Activated CD8-positive, alpha-beta memory T cell treated with anti-CD3 and anti-CD28 coated beads, Interleukin-2, amount 10 ng/mL, durations not matched to agents 7 days and 5 days (primary cell): ENCODE results near the gene AKT3. TPM values are rescaled to one million over a fixed set of nuclear protein-coding genes. Genes with fewer than 3 reads are reported as not detected.
"Not testable (repeated sequence)": the region's sequence is repeated elsewhere in the genome, so short reads cannot be mapped to it uniquely, and the experiment has no call there.

Source experiments
- ATAC-seq: fragments of 150-1000 bp; cut with Tn5 transposase; one replicate; pipeline ENCODE4 v1.10.0; 2021; ENCODE audit warnings: moderate library complexity
- CTCF ChIA-PET: fragments of 350-600 bp; sonication (Branson Sonifier 250); formaldehyde crosslinking; loops from one replicate; lab custom pipeline; 2021; ENCODE audit warnings: antibody characterized with exemption; lab: Charles Lee
- DNase-seq: peaks from one replicate; pipeline ENCODE4 v3.0.0-alpha.2; 2020
- H3K27ac Mint-ChIP-seq: one replicate; pipeline ENCODE4 v1.8.0; 2021; ENCODE audit warnings: mild to moderate bottlenecking, mixed read lengths
- H3K27me3 Mint-ChIP-seq: one replicate; pipeline ENCODE4 v1.8.0; 2021; ENCODE audit warnings: mixed read lengths
- H3K36me3 Mint-ChIP-seq: one replicate; pipeline ENCODE4 v1.8.0; 2021; ENCODE audit warnings: mild to moderate bottlenecking, mixed read lengths
- H3K4me1 Mint-ChIP-seq: one replicate; pipeline ENCODE4 v1.8.0; 2021; ENCODE audit warnings: mixed read lengths
- H3K4me3 Mint-ChIP-seq: one replicate; pipeline ENCODE4 v1.8.0; 2021; ENCODE audit warnings: mild to moderate bottlenecking, moderate library complexity, mixed read lengths
- H3K9me3 Mint-ChIP-seq: one replicate; pipeline ENCODE4 v1.8.0; 2022; ENCODE audit warnings: low read depth, mixed read lengths
- total RNA-seq, 2 experiments: library from RNA; stranded (reverse); gene quantifications; one replicate each; pipeline ENCODE4 v1.2.3, GENCODE V29; 2021

Gene AKT3
- total RNA-seq, 2 experiments from 2014 or later: 40.8 to 42.6 TPM

DNA sequence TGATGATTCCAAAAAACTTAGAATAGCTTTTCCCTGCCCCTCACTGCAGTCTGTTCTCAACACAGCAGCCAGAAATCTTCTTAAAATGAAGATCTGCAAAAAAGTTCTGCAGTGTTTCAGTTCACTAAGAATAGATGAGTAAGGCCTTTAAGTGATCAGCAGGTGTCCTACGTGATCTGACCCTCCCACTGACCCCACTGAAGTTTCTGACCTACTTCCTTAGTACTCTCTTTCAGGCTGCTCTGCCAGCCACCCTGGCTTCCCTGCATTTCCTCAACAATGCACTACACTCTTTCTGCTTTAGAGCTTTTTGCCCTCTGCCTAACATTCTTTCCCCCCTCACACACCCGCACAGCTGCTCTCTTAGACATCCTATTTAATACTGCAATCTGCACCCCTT lies 182.5 kb downstream of the AKT3 start:
- no peak overlapping the region for H3K27ac Mint-ChIP-seq
- H3K27me3 Mint-ChIP-seq: no peaks in the 10 kb centered on the region
- ATAC-seq (no peak), DNase-seq (no peak)
- CTCF ChIA-PET: no interaction called here
- H3K4me1 Mint-ChIP-seq: peaks cover 2% of the 10 kb centered on the region
- no peak overlapping the region for H3K4me3 Mint-ChIP-seq
- H3K36me3 Mint-ChIP-seq: peaks cover 35% of the 10 kb centered on the region
- peaks cover 4% of the 10 kb centered on the region for H3K9me3 Mint-ChIP-seq

DNA sequence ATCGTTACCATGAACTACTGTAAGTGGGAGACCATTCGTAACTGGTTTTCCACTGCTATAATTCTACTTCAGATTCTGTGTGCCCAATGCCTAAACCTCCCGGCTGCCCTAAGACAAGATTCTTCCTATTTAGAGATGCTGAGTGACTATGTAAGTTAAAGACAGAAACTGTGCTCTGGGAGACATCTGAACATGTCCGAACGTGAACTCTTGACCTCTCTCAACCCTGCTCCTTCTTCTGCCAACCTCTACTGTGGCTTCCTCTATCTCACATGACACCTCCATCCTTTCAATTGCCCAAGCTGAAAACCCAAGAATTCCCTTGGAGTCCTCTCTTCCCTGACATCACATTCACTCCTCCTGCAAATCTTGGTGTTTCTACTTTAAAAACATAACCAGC lies 182.9 kb downstream of the AKT3 start:
- ATAC-seq (no peak), DNase-seq (no peak)
- CTCF ChIA-PET: no interaction called here
- no peak overlapping the region for H3K4me3 Mint-ChIP-seq
- H3K27ac Mint-ChIP-seq: no peak overlapping the region
- H3K4me1 Mint-ChIP-seq: peaks cover 2% of the 10 kb centered on the region
- peaks cover 33% of the 10 kb centered on the region for H3K36me3 Mint-ChIP-seq
- H3K27me3 Mint-ChIP-seq: no peaks in the 10 kb centered on the region
- H3K9me3 Mint-ChIP-seq: peaks cover 4% of the 10 kb centered on the region

DNA sequence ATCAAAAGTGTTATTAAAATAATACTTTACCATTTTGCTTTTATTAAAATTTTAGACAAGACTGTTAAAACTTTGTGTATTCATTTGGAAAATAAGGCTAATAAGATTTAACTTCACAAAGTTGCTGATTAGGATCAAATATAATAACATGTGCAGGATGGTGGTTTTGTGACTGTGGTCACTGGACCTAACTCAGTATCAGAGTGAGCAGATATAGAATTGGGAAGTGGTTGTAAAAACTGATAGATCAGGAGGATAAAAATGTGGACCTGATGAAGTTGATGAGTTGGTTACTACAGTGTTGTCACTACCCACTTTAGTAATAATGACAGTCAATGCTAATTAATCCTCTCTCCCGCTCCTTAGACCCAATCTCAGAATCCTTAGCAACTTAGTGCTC lies 186.4 kb downstream of the AKT3 start:
- no peak overlapping the region for H3K4me3 Mint-ChIP-seq
- CTCF ChIA-PET: no interaction called here

DNA sequence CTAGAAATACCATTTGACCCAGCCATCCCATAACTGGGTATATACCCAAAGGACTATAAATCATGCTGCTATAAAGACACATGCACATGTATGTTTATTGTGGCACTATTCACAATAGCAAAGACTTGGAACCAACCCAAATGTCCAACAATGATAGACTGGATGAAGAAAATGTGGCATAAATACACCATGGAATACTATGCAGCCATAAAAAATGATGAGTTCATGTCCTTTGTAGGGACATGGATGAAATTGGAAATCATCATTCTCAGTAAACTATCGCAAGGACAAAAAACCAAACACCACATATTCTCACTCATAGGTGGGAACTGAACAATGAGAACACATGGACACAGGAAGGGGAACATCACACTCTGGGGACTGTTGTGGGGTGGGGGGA lies 187.9 kb downstream of the AKT3 start:
- DNase-seq, H3K27ac Mint-ChIP-seq, H3K27me3 Mint-ChIP-seq, H3K4me1 Mint-ChIP-seq, H3K4me3 Mint-ChIP-seq, H3K9me3 Mint-ChIP-seq, ATAC-seq, CTCF ChIA-PET: not testable (repeated sequence)
- peaks cover 31% of the 10 kb centered on the region for H3K36me3 Mint-ChIP-seq

More for the DNA sequence above, 186.4 kb downstream of the AKT3 start:
- H3K27ac Mint-ChIP-seq: no peak overlapping the region
- no peak for ATAC-seq
- DNase-seq: no peak
- H3K27me3 Mint-ChIP-seq: no peaks in the 10 kb centered on the region
- peaks cover 33% of the 10 kb centered on the region for H3K36me3 Mint-ChIP-seq
- peaks cover 2% of the 10 kb centered on the region for H3K4me1 Mint-ChIP-seq
- H3K9me3 Mint-ChIP-seq: no peaks in the 10 kb centered on the region

DNA sequence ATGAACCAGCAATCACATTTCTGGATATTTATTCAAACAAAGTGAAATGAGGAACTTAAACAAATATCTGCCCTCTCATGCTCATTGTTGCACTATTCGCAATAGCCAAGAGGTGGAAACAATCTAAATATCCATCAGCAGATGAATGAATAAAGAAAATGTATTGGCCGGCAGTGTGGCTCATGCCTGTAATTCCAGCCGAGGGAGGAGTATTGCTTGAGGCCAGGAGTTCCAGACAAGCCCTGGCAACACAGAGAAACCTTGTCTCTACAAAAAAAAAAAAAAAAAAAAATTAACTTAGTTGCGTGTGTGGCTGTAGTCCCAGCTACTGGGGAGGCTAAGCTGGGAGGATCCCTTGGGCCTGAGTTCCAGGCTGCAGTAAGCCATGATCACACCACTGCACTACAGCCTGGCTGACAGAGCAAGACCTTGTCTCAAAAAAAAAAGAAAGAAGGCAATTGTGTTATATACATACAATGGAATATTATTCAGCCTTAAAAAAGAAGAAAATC lies 191.4 kb downstream of the AKT3 start:
- DNase-seq (no peak), ATAC-seq (no peak)
- H3K4me1 Mint-ChIP-seq: no peaks in the 10 kb centered on the region
- no peak overlapping the region for H3K4me3 Mint-ChIP-seq
- no peaks in the 10 kb centered on the region for H3K27me3 Mint-ChIP-seq
- CTCF ChIA-PET: no interaction called here
- no peak overlapping the region for H3K27ac Mint-ChIP-seq
- H3K9me3 Mint-ChIP-seq: peaks cover 3% of the 10 kb centered on the region
- peaks cover 30% of the 10 kb centered on the region for H3K36me3 Mint-ChIP-seq

DNA sequence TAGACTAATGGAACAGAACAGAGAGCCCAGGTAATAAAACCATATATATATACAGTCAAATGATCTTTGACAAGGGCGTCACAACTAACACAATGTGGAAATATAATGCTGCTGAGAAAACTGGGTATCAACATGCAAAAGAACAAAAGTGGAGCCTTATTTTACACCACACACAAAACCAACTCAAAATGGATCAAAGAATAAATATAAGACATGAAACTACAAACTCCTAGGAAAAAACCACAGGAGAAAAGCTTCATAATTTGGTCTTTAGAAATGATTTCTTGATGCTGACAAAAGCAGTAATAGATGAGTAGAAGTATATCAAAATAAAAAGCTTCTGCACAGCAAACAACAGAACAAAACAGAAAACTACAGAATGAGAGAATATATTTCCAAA lies 192.2 kb downstream of the AKT3 start:
- Mint-ChIP-seq H3K4me1 (no peaks in the 10 kb centered on the region), H3K9me3 (peaks cover 3% of the 10 kb centered on the region), H3K4me3 (no peak overlapping the region), H3K36me3 (peaks cover 28% of the 10 kb centered on the region), H3K27me3 (no peaks in the 10 kb centered on the region), H3K27ac (no peak overlapping the region)
- DNase-seq: no peak
- CTCF ChIA-PET: no interaction called here
- no peak for ATAC-seq

DNA sequence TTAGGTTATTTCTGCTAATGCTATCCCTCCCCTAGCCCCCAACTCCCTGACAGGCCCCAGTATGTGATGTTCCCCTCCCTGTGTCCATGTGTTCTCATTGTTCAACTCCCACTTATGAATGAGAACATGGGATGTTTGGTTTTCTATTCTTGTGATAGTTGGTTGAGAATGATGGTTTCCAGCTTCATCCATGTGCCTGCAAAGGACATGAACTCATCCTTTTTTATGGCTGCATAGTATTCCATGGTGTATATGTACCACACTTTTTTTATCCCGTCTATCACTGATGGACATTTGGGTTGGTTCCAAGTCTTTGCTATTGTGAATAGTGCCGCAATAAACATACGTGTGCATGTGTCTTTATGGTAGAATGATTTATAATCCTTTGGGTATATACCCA lies 200.5 kb downstream of the AKT3 start:
- DNase-seq, ATAC-seq, H3K9me3 Mint-ChIP-seq, H3K4me1 Mint-ChIP-seq, H3K27ac Mint-ChIP-seq, CTCF ChIA-PET, H3K27me3 Mint-ChIP-seq, H3K4me3 Mint-ChIP-seq: not testable (repeated sequence)
- peaks cover 34% of the 10 kb centered on the region for H3K36me3 Mint-ChIP-seq

DNA sequence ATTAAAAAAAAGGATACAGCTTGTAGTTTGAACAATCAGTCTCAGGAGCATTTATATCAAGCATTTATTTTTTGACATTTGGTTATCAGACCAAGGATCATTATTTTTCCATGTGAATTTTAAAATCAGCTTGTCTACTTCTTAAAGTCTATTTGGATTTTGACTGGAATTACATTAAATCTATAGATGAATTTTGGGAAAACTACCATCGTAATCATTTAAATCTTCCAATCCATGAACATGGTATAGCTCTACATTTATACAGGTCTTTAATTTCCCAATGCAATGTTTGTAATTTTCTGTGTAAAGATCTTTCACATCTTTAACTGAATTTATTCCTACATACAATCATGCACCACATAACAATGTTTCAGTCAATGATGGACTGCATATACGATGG lies 203.2 kb downstream of the AKT3 start:
- CTCF ChIA-PET: no interaction called here

DNA sequence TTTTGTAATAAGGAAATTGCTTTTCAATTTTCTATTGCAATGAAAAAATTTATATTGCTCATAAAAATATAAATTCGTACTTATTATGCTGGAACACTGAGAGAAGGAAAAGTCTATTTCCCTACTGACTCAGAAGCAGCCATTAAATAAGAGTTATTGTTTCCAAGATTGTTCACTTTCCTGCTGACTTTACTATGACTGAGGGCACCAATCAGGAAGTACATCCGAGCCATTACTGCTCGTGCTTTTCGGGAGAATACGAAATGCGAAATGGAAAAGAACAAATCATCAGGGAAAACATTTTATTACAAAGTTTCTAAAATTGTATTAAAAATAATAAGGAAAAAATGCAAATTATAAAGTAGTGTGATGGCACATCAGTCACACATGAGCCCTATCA lies 204.8 kb downstream of the AKT3 start:
- no peak overlapping the region for H3K4me3 Mint-ChIP-seq
- CTCF ChIA-PET: interaction anchor here (0.9 kb wide), 1 partner anchor 13 kb away, joined by 3 read pairs; no protein-coding TSS in a partner anchor
- no peaks in the 10 kb centered on the region for H3K27me3 Mint-ChIP-seq
- no peak for ATAC-seq
- no peaks in the 10 kb centered on the region for H3K4me1 Mint-ChIP-seq
- DNase-seq: no peak
- H3K27ac Mint-ChIP-seq: no peak overlapping the region
- peaks cover 20% of the 10 kb centered on the region for H3K36me3 Mint-ChIP-seq
- H3K9me3 Mint-ChIP-seq: no peaks in the 10 kb centered on the region

More for the DNA sequence above, 203.2 kb downstream of the AKT3 start:
- no peak overlapping the region for H3K27ac Mint-ChIP-seq
- H3K4me1 Mint-ChIP-seq: no peaks in the 10 kb centered on the region
- ATAC-seq: no peak
- no peak overlapping the region for H3K4me3 Mint-ChIP-seq
- no peaks in the 10 kb centered on the region for H3K9me3 Mint-ChIP-seq
- peaks cover 26% of the 10 kb centered on the region for H3K36me3 Mint-ChIP-seq
- no peak for DNase-seq
- H3K27me3 Mint-ChIP-seq: no peaks in the 10 kb centered on the region

DNA sequence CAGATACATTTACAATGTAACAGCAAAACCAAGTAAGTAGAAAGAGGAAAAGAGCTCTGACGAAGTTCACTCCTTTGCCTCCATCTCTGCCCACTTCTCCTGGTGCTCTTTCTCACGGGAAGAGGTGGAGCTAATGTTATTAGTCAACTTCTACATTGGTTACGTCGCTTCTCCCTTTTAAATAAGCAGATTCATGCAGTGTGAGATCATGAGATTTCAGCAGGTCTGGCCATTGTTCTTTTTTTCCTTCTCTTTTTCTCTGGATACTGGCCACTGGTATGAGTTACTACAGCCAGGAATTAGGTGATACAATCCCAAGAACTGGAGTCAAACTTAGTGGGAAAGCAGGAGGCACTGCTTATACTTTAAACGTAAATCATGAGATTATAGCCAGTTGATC lies 207.1 kb downstream of the AKT3 start:
- ATAC-seq (no peak), DNase-seq (no peak)
- H3K36me3 Mint-ChIP-seq: peaks cover 28% of the 10 kb centered on the region
- no peak overlapping the region for H3K27ac Mint-ChIP-seq
- CTCF ChIA-PET: no interaction called here
- H3K27me3 Mint-ChIP-seq: no peaks in the 10 kb centered on the region
- H3K9me3 Mint-ChIP-seq: peaks cover 3% of the 10 kb centered on the region
- no peak overlapping the region for H3K4me3 Mint-ChIP-seq
- peaks cover 5% of the 10 kb centered on the region for H3K4me1 Mint-ChIP-seq

DNA sequence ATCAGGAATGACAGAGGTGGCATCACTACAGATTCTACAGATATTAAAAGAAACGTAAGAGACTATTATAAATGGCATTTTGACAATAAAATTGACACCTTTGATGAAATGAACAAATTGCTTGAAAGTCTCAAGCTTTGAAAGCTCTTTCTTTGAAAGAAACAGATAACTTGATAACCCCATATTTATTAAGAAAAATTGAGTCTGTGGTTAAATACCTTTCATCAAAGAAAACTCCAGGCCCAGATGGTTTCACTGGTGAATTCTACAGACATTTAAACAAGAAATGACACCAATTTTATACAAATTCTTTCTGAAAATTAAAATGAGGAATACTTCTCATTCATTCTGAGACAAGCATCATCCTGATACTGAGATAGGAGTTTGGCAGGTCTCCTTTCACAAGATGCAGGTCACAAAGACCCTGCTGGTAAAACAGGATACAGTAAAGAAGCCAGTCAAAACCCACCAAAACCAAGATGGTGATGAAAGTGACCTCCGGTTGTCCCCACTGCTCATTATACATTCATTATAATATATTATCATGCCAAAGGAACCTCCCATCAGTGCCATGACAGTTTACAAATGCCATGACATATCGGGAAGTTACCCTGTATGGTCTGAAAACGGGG lies 210.9 kb downstream of the AKT3 start:
- CTCF ChIA-PET: no interaction called here
- DNase-seq (no peak), ATAC-seq (no peak)
- Mint-ChIP-seq H3K27me3 (no peaks in the 10 kb centered on the region), H3K4me1 (peaks cover 6% of the 10 kb centered on the region), H3K4me3 (no peak overlapping the region), H3K27ac (no peak overlapping the region), H3K9me3 (peaks cover 3% of the 10 kb centered on the region), H3K36me3 (peaks cover 27% of the 10 kb centered on the region)

DNA sequence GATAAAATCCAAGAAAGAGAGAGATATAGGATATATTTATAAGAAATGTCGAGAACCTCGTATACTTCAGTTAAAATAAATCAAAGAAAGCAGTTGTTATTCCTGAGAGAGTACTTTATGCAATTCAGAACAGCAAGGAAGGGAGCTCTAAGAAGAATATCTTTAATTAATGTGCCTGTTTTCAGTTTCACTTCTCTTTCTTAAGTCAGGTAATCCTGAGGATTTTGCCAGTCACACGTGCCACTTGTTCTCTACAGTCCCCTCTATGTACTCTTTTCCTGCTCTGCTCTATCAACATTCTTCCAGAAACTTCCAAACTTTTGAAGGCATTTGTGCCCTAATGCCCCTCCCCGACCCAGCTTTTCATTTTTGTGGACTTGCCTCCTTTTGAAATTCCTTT lies 211.9 kb downstream of the AKT3 start:
- no peaks in the 10 kb centered on the region for H3K27me3 Mint-ChIP-seq
- DNase-seq: no peak
- ATAC-seq: no peak
- no peak overlapping the region for H3K4me3 Mint-ChIP-seq
- H3K4me1 Mint-ChIP-seq: peaks cover 6% of the 10 kb centered on the region
- H3K9me3 Mint-ChIP-seq: peaks cover 3% of the 10 kb centered on the region
- CTCF ChIA-PET: no interaction called here
- H3K36me3 Mint-ChIP-seq: peaks cover 29% of the 10 kb centered on the region
- H3K27ac Mint-ChIP-seq: peak overlapping the region; percentile 68

DNA sequence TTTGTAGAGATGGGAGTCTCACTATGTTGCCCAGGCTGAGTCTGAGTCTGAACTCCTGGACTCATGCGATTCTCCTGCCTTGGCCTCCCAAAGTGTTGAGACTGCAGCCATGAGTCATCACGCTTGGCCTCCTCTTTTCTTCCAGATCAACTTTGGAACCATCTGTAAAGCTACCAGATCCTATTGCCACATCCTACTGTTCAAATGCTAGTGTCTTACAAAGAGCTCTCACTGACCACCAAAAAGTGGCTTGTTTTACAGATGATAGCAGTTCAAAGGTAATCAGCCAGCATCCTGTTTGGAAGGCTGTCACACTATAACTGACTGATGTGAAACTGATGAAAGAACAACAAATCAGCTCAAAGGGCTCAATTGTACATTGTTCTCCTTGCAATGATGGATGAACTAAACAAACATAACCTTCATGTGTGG lies 221.6 kb downstream of the AKT3 start:
- ATAC-seq (no peak), DNase-seq (no peak)
- peaks cover 56% of the 10 kb centered on the region for H3K36me3 Mint-ChIP-seq
- peaks cover 7% of the 10 kb centered on the region for H3K9me3 Mint-ChIP-seq
- no peak overlapping the region for H3K27ac Mint-ChIP-seq
- H3K27me3 Mint-ChIP-seq: no peaks in the 10 kb centered on the region
- H3K4me1 Mint-ChIP-seq: no peaks in the 10 kb centered on the region
- CTCF ChIA-PET: no interaction called here
- no peak overlapping the region for H3K4me3 Mint-ChIP-seq

DNA sequence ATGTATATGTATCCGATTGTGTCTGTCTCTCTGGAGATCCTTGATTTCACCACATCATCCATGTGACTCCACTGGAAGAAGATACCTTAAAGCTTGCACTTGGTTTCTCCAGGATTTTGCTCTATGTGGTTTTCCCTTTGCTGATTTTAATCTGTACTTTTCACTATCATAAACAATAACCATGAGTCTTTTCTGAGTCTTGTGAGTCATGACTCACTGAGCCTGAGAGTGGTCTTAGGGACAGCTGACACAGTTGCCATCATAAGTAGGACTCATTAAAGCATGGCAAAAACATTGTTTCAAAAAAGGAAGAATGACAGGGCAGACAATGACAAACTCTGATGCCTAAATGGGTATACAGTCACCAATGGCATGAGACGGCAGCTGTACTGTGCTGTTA lies 226.2 kb downstream of the AKT3 start:
- Mint-ChIP-seq H3K27ac (no peak overlapping the region), H3K27me3 (no peaks in the 10 kb centered on the region), H3K4me3 (no peak overlapping the region), H3K36me3 (peaks cover 65% of the 10 kb centered on the region), H3K9me3 (peaks cover 22% of the 10 kb centered on the region), H3K4me1 (no peaks in the 10 kb centered on the region)
- no peak for ATAC-seq
- CTCF ChIA-PET: no interaction called here
- DNase-seq: no peak
